HG03432 (cell line): ENCODE measurements around the gene PRAMEF17.
"Not testable (repeated sequence)": the region's sequence is repeated elsewhere in the genome, so short reads cannot be mapped to it uniquely, and the experiment has no call there.

ENCODE experiments used
- ATAC-seq: cut with Tn5 transposase; IDR thresholded peaks from one replicate; pipeline ENCODE4 v1.9.1; 2021; ENCODE audit warnings: mild to moderate bottlenecking, moderate library complexity; ENCODE audit not compliant: unreplicated experiment

The PRAMEF17 gene

DNA sequence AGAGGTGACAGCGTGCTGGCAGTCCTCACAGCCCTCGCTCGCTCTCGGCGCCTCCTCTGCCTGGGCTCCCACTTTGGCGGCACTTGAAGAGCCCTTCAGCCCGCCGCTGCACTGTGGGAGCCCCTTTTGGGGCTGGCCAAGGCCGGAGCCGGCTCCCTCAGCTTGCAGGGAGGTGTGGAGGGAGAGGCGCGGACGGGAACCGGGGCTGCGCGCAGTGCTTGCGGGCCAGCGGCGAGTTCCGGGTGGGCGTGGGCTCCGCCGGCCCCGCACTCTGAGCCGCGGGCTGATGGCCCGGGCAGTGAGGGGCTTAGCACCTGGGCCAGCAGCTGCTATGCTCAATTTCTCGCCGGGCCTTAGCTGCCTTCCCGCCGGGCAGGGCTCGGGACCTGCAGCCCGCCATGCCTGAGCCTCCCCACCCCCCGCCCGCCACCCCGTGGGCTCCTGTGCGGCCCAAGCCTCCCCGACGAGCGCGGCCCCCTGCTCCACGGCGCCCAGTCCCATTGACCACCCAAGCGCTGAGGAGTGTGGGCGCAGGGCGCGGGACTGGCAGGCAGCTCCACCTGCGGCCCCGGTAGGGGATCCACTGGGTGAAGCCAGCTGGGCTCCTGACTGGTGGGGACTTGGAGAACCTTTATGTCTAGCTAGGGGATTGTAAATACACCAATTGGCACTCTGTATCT lies 49.8 kb downstream of the PRAMEF17 start:
- not testable (repeated sequence) for ATAC-seq
